ENCODE data around the gene SLC38A3.

SLC38A3 gene

GRCh38 chr3:50233176-50233575 lies 28.1 kb downstream of the SLC38A3 start:
- DNase-seq (ENCODE audit: low read depth), result no peak

DNA sequence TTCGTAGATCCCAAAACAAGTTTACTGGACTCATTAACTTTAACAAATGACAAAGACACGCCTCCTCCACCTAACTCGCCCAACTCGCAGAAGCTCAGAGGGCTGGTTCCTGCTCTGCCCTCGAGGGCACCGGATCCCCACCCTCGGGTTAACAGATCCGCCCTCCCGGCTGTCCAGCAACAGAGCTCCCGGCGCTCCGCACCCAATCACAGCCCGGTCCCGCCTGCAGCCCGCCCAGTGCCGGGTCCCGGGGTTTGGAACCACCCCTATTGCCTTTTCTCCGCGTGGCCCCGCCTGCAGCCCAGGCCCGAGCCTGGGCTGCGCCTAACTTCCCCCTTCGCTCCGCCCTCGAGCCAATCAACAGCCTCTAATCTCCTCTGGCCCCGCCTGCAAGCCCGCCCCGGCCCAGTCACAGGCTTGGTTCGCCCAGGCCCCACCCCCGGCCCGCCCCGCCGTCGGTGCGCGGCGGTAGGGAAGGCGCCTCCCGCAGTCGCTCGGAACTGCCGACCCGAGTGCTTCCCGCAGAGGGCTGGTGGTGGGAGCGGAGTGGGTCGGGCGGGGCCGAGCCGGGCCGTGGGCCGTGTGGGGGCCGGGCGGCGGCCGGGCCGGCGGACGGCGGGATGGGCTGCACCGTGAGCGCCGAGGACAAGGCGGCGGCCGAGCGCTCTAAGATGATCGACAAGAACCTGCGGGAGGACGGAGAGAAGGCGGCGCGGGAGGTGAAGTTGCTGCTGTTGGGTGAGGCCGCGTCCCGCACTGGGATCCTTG lies 30.8 kb downstream of the SLC38A3 start, which contains the start of gene GNAI2:
GNAI2 (plus strand) TSS at position 489 of the 768 bp plus-strand sequence; CDS start at position 621, 132 bp downstream.
- DNase-seq (ENCODE audit: low read depth), result peak; percentile 98

GRCh38 chr3:50236484-50237132 lies 31.5 kb downstream of the SLC38A3 start:
- no peak for DNase-seq (ENCODE audit: low read depth)

GRCh38 chr3:50237133-50237651 lies 32.1 kb downstream of the SLC38A3 start:
- peak; percentile 38 for DNase-seq (ENCODE audit: low read depth)

DNA sequence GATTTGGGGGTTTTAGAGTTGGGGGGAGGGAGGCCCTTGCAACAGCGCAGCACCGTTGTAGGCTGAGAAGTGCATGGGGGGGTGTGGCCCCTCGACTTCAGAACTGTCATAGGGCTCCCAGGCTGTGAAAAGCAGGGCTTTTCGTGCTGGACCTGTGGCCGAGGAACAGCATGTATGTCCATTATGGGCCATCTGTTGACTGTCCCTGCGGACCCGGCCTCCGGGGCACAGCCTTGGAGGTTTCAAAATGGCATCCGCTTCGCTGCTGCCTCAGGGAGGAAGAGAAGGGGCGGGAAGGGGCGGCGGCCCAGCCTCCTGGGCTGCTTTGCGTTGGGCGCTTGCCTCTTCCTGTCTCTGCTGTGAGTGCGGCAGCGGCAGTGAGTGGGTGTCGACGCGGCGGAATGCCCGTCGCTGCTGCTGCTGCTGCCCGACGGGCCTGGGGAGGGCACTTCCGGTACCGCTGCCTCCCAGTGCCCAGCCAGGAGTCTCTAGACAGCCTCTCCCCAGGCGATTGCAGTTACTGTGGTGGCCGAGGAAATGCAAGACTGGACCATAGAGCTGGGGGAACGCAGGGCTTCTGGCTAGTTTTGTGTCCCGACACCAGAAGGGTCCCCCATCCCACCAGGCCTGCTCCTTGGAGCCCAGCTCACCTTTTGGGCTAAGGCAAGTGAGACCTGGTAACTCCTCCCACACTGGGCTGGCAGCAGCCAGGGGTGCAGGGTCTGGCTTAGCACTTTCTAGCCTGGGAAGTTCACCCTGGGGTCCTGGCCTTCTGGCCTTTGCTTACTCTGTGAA lies 32.9 kb downstream of the SLC38A3 start:
- DNase-seq (ENCODE audit: low read depth), result peak; percentile 79

GRCh38 chr3:50238549-50239026 lies 33.5 kb downstream of the SLC38A3 start:
- no peak for DNase-seq (ENCODE audit: low read depth)

GRCh38 chr3:50239649-50240048 lies 34.6 kb downstream of the SLC38A3 start:
- DNase-seq (ENCODE audit: low read depth), result no peak

DNA sequence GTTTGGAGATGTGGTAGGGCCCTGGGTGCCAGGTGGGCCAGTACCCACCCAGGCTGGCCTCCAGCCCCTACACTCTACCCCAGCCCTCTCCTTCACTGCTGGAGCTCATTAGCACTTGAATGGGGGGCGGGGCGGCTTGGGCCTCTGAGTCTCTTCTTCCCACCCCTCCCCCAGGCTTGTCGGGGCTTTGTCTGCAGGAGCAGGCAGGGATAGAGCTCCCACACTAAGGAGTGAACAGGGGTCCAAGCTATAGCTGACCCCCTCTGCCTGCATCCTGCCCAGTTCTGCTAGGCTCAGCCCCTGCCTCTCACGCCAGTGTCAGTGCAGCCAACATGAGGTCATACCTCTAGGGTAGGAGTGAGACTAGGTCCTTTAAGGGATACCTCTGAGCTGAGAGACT lies 36.1 kb downstream of the SLC38A3 start:
- DNase-seq (ENCODE audit: low read depth), result no peak

DNA sequence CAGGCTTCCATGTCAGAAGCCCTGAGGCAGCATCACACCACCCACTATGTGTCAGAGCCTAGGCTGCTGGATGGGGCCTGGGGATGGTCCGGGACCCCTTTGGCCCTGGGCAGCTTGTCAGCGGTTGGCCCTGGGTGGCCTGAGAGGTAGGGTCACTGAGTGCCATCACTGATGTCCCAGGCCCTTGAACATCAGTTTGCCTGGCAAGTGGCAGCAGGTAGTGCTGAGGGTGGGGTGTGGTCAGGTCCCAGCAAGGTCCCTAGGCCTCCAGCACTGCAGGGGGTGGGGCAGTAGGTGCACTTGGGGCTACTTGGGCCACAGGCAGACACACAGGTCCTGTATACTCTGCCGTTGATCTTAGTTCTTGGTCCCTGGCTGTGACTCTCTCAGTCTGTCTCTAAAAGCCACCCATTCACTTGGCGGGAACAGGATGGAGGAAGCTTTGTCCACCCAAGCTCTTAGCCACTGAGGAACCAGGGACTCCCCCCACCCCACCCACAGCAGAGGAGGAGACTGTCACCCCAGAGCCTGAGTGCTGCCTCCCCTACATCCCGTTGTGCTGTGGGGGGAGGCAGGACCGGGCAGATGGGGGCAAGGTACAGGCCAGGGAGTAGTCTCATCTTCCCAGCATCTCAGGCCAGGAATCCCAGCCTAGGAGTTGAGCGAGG lies 36.8 kb downstream of the SLC38A3 start:
- DNase-seq (ENCODE audit: low read depth), result no peak

DNA sequence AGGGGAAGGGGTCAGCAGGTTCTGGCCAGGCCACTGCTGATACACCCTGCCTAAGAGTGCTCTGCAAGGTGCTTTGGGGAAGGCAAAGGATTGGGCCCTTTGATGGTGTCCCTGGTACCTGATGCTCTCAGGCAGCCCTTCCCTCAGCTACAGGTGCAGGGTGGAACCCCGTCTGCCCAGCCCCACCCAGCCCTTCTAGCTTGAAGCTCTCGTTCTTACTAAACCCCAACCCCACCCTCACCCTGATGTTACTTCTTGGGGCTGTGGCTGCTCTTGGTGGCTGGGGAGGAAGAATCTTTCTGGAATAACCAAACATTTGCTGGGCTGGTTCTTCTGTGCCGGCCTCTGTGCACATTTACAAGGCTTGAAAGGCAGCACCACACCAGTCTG lies 37.3 kb downstream of the SLC38A3 start:
- no peak for DNase-seq (ENCODE audit: low read depth)

- peak; percentile 76 for DNase-seq (ENCODE audit: low read depth)
These were observed 37.9 kb downstream of the SLC38A3 start for GRCh38 chr3:50242851-50243542.

DNA sequence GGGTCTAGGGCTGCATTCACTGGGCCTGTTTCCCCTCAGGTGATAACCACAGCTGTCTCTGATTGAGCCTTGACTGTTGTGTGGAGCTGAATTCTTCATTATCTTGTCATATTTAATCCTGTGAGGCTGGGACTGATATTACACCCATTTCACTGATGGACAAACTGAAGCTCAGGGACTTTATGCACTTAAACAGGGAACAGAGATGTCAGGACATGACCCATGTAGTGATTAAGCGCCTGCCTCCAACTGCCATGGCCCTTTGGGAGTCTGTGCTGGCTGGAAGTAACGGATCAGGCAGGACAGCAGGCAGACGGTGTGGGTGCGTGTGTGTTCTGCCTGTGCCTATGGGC lies 38.4 kb downstream of the SLC38A3 start:
- no peak for DNase-seq (ENCODE audit: low read depth)

DNA sequence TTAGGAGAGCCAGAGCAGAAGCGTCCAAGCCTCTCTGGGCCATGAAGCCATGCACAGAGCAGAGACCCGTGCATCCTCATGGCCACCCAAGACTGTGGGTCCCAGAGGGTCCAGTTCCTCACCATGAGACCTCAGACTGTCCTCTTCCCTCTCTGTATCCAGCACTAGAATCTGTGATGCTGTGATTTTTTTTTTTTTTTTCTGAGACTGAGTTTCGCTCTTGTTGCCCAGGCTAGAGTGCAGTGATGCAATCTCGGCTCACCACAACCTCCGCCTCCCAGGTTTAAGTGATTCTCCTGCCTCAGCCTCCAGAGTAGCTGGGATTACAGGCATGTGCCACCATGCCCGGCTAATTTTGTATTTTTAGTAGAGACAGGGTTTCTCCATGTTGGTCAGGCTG lies 39.7 kb downstream of the SLC38A3 start:
- DNase-seq (ENCODE audit: low read depth), result peak; percentile 39

DNA sequence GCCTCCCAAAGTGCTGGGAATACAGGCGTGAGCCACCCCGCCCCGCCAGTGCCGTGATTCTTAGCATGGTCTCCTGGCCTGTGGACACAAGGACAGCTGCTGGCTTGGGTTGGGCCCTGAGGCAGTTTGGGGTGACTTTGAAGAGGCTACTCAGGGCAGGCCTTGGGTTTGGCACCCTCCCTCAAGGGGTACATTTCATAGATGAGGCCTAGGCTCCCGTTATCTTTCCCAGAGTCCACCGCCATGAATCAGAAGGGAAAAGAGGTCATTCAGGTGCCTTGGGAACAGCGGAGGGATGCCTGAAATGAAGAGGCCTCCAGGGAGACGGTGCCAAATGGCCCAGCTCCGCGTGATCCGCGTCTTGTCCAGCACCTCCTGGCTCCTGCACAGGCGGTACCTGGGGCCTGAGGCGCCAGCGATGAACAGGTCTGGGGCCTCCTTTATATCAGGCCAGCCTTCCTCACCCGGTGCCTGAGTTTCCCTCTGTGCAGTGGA lies 40.2 kb downstream of the SLC38A3 start:
- peak; percentile 68 for DNase-seq (ENCODE audit: low read depth)

GRCh38 chr3:50245831-50246516 lies 40.9 kb downstream of the SLC38A3 start:
- peak; percentile 32 for DNase-seq (ENCODE audit: low read depth)

DNA sequence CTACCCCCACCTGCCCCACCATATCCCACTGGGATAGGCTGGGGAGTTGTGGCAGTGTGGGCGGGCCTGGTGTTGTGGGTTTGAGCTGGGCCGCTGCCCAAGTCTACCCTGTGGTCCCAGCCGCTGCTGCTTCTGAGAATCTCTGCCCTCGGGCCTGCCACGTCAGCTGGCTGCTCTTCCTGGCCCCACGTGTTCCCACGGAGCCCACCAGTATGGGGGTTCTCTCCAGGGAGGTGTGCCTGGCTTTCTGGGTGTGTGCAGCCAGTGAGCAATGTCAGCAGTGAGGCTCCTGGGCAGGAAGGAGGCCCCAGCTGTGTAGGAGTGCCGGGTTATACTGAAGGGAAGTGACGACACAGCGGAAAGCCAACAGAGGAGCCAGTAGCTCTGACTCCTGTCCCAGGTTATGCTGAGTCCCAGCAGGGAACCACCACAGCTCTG lies 41.5 kb downstream of the SLC38A3 start:
- peak; percentile 99 for DNase-seq (ENCODE audit: low read depth)

DNA sequence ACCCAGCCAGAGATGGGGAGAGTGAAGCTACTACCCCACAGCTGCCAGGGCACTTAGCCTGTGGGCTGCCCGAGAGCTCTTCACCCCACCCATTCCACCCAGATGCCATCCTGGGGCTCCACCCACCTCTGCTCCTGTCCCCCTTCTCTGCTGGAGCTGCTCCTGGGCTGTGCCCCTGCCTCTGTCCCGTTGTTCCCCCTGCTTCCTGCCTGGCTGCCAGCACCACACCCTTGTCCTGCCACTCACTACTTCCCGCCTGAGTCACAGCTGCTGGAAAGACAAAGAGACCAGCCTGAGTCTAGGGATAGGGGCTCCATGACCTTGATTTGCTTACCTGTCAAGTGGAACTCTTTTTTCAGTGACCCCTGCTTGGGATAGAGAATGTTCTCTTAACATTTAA lies 43.3 kb downstream of the SLC38A3 start:
- no peak for DNase-seq (ENCODE audit: low read depth)

GRCh38 chr3:50249457-50249856 lies 44.4 kb downstream of the SLC38A3 start:
- peak; percentile 81 for DNase-seq (ENCODE audit: low read depth)

DNA sequence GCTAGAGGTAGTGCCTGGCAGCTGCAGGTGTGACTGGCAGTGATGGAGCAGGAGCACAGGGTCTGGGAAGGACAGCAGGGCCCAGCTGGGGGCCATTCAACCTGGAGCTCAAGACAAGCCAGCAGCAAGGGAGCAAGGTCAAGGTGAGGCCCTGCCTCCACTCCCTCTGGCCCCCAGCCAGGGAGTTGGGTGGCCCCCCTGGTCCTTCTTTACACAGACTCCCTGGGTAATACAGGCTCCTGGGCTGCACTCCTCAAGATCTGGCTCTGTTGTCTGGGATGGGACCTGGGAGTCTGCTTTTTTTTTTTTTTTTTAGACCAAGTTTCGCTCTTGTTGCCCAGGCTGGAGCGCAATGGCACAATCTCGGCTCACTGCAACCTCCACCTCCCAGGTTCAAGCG lies 45.4 kb downstream of the SLC38A3 start:
- no peak for DNase-seq (ENCODE audit: low read depth)

GRCh38 chr3:50251220-50251619 lies 46.1 kb downstream of the SLC38A3 start:
- peak; percentile 98 for DNase-seq (ENCODE audit: low read depth)

Data from amniotic epithelial cell (primary cell).